Neutrophil (primary cell): ENCODE measurements around the gene PDE1A.

ENCODE experiments used
- H3K27ac ChIP-seq: fragments of 200-600 bp; sonication (generic); 2 replicates; pipeline ENCODE4 v1.5.1; 2016; ENCODE audit warnings: mild to moderate bottlenecking, moderate library complexity
- H3K27me3 ChIP-seq: fragments of 200-600 bp; sonication (generic); 2 replicates; pipeline ENCODE4 v1.6.0; 2016; ENCODE audit warnings: mild to moderate bottlenecking
- H3K36me3 ChIP-seq: fragments of 200-600 bp; sonication (generic); 2 replicates; pipeline ENCODE4 v1.5.1; 2017
- H3K4me1 ChIP-seq, 2 experiments: fragments of 200-600 bp in 1 of 2; sonication (generic) in 1 of 2; 1 replicate in 1 of 2; 2 replicates in 1 of 2; pipeline versions ENCODE4 v1.5.1 to v1.6.1; 2013 to 2016; ENCODE audit warnings: low read depth in 1 of 2, low read length in 1 of 2, mild to moderate bottlenecking in 1 of 2, moderate library complexity in 1 of 2; ENCODE audit not compliant: control insufficient read depth in 1 of 2, insufficient read depth in 1 of 2
- H3K4me3 ChIP-seq, 2 experiments: fragments of 200-600 bp in 1 of 2; sonication (generic) in 1 of 2; 1 replicate in 1 of 2; 2 replicates in 1 of 2; pipeline ENCODE4 v1.5.1; 2013 to 2016; ENCODE audit warnings: low read depth in 1 of 2, low read length in 1 of 2, mild to moderate bottlenecking in 1 of 2, moderate library complexity in 1 of 2
- H3K9me3 ChIP-seq: fragments of 200-600 bp; sonication (generic); 2 replicates; pipeline ENCODE4 v1.5.1; 2016
- CTCF ChIP-seq: fragments of 200-600 bp; sonication (generic); IDR thresholded peaks from 2 replicates; pipeline ENCODE4 v1.5.1; 2016; ENCODE audit warnings: antibody characterized with exemption

The PDE1A gene

GRCh38 chr2:182228073-182228473, 198.8 kb downstream of the PDE1A start:
- no peak for TF ChIP-seq CTCF
- no peaks in the 10 kb centered on the region for H3K4me1 ChIP-seq
- no peaks in the 10 kb centered on the region for H3K36me3 ChIP-seq
- no peaks in the 10 kb centered on the region for H3K9me3 ChIP-seq
- H3K27ac ChIP-seq = no peak overlapping the region
- no peak overlapping the region for H3K4me3 ChIP-seq
- no peaks in the 10 kb centered on the region for H3K27me3 ChIP-seq

GRCh38 chr2:182226807-182227206, 200.0 kb downstream of the PDE1A start:
- no peak overlapping the region for H3K4me3 ChIP-seq
- no peaks in the 10 kb centered on the region for H3K36me3 ChIP-seq
- no peak for TF ChIP-seq CTCF

DNA sequence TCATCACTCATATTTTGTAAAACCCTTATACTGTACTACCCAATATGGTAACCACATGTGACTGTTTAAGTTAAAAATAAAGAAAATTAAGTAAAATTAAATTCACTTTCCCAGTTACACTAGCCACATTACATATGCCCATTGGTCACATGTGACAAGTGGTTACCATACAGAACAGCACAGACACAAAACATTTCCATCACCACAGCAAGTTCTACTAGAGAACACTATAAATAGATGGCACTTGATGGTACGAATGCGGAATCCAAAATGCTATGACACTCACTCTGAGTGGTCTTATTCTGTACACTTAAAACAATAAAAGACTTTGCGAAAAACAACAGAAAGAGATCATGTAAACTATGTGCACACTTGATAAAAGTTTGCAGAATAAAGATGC, 202.2 kb downstream of the PDE1A start:
- TF ChIP-seq CTCF = no peak
- Histone ChIP-seq H3K36me3 (no peaks in the 10 kb centered on the region), H3K27ac (no peak overlapping the region), H3K4me1 (no peaks in the 10 kb centered on the region), H3K4me3 (no peak overlapping the region), H3K27me3 (no peaks in the 10 kb centered on the region), H3K9me3 (no peaks in the 10 kb centered on the region)

More at GRCh38 chr2:182226807-182227206, 200.0 kb downstream of the PDE1A start:
- H3K27me3 ChIP-seq = no peaks in the 10 kb centered on the region
- no peaks in the 10 kb centered on the region for H3K9me3 ChIP-seq
- no peak overlapping the region for H3K27ac ChIP-seq
- H3K4me1 ChIP-seq = no peaks in the 10 kb centered on the region

DNA sequence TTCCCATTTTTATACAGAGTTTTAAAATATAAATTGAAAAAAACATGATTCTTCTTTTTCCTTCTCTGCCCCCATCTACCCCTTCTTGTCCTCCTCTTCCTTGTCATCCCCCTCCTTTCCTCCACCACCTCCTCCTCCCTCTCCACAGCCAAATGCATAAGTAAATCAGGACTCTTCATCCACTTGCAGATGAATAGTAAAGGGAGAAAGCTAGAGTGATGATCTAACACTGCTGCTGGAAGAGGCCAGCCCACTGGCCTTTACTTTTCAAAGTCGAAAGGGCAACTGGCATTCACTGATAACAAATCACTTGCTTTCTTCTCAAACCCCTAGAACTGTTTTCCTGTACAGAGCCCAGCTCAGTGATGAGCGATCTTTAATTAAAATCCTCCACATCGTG, 205.8 kb downstream of the PDE1A start:
- no peak for TF ChIP-seq CTCF
- H3K27ac ChIP-seq = no peak overlapping the region
- no peaks in the 10 kb centered on the region for H3K4me1 ChIP-seq
- H3K4me3 ChIP-seq = no peak overlapping the region
- no peaks in the 10 kb centered on the region for H3K27me3 ChIP-seq
- H3K9me3 ChIP-seq = no peaks in the 10 kb centered on the region
- no peaks in the 10 kb centered on the region for H3K36me3 ChIP-seq

DNA sequence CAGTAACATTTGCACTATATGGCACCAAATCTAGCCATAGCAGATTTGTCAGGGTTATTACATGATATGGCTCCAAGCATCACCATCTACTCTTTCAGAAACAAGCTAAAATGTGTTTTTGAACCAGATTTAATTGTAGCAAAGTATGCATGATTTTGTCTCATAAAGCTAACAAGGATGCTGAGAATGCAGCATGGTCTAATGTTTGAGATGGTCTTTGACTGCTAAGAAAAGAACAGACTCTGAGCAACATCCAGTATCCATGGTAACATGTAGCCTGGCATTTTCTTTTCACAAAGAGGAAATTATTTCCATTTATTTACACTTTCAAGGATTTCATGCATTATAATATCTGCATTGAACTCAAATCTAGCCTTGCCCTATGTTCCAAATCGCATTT, 206.5 kb downstream of the PDE1A start:
- H3K4me3 ChIP-seq = no peak overlapping the region
- no peaks in the 10 kb centered on the region for H3K27me3 ChIP-seq
- no peaks in the 10 kb centered on the region for H3K36me3 ChIP-seq
- H3K9me3 ChIP-seq = no peaks in the 10 kb centered on the region
- no peak for TF ChIP-seq CTCF
- no peak overlapping the region for H3K27ac ChIP-seq
- no peaks in the 10 kb centered on the region for H3K4me1 ChIP-seq

GRCh38 chr2:182210669-182211068, 216.2 kb downstream of the PDE1A start:
- Histone ChIP-seq H3K4me1 (no peaks in the 10 kb centered on the region), H3K4me3 (no peak overlapping the region), H3K36me3 (no peaks in the 10 kb centered on the region), H3K9me3 (no peaks in the 10 kb centered on the region), H3K27me3 (no peaks in the 10 kb centered on the region), H3K27ac (no peak overlapping the region)
- TF ChIP-seq CTCF = no peak
